ENCODE results near the gene RREB1.
A peak's percentile ranks its signal among the peaks of the same experiment; 100 is the strongest.

RREB1 gene

DNA sequence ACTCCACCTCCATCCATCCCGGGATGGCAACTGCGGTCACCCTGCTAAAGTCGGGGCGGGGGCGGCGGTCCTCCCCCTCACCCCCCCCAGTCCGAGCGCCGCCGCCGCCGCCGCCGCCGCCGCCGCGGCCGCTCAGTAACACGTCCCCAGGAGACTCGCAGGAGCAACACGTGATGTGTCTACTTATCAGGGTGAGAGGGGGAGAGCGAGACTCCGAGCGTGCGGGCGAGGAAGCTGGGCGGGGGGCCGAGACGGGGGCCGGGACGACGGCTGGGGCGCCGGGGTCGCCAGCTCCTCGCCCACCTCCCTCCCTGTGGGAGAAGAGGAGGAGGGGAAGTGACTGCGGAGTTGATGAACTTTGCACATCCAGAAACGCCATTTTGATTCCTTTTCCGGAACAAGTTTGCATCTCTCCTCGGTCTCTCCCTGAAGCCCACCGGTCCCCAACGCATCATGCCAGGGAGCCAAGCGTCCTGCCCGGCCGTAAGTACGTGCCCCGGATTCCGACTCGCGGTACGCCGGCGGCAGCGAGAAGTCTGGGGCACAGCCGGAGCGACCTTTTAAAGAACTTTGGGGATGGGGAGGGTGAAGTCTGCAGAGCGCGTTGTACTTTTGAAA is at the start of gene RREB1:
Gene RREB1, plus strand, starts transcription at position 384 of the 618 bp plus-strand sequence. CDS start 73,951 bp downstream, outside the sequence.
- peak; percentile 56 for DNase-seq

GRCh38 chr6:7058250-7058923 is 49.4 kb upstream of the RREB1 start:
- DNase-seq, result no peak

- DNase-seq, result no peak
Measured at GRCh38 chr6:7060769-7061516, 46.8 kb upstream of the RREB1 start.

DNA sequence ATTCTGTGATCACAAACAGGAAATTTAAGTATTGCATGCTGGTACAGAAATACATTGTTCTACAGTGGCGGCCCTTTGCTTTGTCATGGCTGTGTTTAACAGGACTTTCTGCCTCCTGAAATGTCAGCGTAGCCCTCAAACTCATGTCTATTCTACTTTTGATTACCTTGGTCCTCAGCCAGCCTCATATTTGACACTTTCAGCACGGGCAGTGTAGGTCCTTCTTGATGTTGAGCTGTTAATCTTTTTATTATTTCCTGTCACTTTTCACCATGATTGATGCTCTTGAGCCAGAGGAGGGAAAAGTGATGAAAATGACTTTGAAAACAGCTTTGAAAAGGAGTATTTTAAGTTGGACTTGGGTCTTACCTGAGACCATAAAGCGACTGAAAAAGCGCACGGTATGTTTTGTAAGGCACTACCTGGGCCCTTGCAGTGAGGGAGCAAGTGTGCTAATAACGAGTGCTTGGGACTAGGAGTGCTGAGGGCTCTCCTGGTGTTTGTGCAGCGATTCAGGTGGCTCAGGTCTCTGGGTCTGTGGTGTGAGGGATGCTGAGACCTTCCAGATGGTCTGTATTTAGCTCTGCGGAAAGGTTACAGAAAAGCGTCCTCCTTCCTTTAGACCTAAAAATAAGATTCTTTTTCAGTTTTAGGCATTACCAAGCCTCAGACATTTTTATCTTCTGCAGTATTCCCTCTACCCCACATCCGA is 45.2 kb upstream of the RREB1 start:
- no peak for DNase-seq

DNA sequence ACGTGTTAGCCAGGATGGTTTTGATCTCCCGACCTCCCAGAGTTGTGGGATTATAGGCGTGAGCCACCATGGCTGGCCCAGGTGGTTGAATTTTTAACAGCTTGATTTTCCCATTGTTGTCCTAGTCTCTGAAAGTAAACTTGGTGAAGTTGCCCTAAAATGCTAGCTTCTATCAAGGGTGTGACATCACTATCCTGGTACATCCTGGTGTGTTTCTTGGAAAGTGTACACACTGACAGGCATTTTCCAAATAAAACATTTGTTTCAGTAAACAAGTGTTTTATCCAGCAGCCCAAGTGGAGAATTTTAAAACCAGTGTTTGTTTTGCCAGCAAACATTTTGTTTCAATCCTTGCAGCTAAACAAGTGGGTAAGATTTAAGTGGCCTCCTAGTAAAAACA is 40.5 kb upstream of the RREB1 start:
- no peak for DNase-seq

GRCh38 chr6:7071405-7071804 is 36.4 kb upstream of the RREB1 start:
- no peak for DNase-seq

DNA sequence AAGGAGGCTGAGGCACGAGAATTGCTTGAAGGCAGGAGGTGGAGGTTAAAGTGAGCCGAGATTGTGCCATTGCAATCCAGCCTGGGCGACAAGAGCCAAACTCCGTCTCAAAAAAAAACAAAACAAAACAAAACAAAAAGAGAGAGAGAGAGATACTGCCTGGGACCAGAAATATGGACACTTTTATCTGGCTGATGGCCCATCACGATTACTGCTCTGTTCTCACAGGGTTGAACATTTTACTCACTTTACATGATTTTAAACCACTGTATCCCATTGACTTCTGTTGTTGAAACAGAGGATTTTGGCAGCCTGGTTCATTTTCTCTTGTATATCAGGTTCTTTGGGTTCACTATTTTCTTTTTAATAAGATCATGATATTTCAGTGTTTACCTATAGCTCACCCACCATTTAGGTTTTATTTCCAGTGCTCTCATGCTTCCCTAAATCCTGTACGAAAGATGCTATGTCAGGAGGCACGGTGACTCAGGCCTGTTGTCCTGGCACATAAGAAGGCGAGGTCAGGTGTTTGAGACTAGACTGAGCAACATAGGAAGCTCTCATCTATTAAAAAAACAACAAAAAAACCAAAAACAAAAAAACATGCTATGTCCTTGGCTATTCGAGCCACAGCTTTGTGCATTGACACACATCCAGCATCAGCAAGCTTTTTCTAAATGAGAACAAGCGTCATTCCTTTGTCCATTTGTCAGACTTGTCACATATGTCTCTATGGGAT is 34.5 kb upstream of the RREB1 start:
- no peak for DNase-seq

DNA sequence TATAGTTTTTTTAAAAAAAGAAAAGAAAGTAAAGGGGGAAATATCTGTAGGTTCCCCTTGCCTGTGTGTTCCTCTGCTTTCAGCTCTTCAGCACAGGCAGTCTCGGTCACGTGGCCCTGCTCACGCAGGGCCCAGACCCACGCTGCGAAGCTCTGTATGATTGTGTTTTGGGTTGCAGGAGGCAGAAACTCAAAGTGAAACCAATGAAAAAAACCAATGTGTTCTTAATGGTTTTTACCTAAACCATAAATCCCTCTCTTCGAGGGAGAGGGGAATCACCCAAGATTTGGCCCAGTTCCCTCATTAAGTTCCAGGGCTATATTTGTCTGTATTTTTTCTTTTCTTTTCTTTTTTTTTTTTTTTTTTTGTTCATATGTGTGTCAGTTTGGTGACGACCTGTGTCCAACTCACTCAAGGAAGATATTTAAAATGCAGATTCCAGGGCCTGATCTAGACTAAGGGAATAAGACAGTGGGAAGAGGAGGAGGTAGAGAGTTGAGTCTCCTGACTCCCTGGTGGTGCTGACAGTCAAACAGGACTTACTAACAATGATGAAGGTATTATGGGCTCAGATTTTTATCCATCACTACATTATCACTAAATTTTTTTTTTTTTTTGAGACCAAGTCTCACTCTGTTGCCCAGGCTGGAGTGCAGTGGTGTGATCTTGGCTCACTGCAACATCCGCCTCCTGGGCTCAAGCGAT is 33.8 kb upstream of the RREB1 start:
- peak; percentile 58 for DNase-seq

- DNase-seq, result no peak
Measured at GRCh38 chr6:7074870-7075269, 32.9 kb upstream of the RREB1 start.

- DNase-seq, result no peak
Measured at GRCh38 chr6:7075341-7076000, 32.3 kb upstream of the RREB1 start.

- DNase-seq, result no peak
Measured at GRCh38 chr6:7077856-7078255, 29.9 kb upstream of the RREB1 start.

- DNase-seq, result no peak
Measured at GRCh38 chr6:7078856-7079255, 28.9 kb upstream of the RREB1 start.

DNA sequence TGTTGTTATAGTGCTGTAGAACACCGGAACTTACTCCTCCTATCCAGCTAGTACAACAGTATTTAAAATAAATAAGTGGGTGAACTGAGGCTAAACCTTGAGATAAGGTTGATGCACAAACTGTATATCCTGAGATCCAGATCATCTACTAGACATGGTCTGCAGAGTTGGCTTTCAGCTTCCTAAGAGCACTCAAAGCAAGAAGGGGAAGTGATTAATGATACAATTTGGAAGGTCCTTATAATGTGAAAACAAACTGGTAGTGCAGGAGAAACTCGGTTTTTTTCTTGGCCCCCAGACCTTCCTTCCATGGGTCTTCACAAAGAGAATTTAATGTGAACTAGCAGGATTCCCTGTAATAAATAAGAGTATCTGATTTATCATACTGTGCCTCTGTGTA is 27.4 kb upstream of the RREB1 start:
- DNase-seq, result no peak

- no peak for DNase-seq
Measured at GRCh38 chr6:7085911-7086310, 21.9 kb upstream of the RREB1 start.

GRCh38 chr6:7086488-7086887 is 21.3 kb upstream of the RREB1 start:
- peak; percentile 37 for DNase-seq

DNA sequence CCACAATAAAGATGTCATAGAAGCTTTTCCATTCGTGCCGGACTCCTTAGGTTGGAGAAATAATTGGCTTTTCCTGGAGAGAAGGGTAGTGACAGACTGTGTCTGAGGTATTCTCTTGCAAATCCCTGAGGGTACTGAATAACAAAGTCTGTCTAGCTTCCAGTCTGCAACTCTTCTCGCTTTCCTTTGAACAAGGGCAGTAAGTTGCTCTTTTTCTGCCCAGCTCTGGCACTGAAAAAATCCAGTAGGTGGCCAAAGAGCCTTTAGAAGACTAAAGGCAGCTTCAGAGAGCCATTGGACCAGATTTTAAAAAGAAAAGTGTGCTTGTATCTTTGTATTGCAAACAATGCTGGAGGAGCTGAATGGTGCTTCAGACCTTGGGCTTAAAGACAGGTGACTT is 20.7 kb upstream of the RREB1 start:
- DNase-seq, result no peak

GRCh38 chr6:7087491-7087979 is 20.2 kb upstream of the RREB1 start:
- DNase-seq, result peak; percentile 11

DNA sequence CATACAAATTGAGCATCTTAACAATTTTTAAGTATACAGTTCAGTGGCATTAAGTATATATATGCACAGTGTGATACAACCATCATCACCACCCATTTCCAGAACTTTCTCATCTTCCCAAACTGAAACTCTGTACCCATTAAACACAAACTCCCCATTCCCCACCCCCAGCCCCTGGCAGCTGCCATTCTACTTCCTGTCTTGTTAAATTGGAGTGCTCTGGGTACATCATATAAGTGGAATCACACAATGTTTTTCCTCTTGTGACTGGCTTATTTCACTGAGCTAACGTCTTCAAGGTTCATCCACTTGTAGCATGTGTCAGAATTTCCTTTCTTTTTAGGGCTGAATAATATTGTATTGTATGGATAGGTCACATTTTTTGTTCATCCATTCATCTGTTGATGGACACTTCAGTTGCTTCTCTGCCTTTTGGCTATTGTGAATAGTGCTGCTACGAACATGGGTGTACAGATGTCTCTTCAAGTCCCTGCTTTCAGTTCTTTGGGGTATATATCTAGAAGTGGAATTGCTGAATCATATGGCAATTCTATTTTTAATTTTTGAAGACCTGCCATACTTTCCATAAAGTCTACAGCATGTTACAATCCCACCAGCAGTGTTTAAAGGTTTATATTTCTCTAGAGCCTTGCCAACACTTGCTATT is 19.6 kb upstream of the RREB1 start:
- DNase-seq, result no peak

DNA sequence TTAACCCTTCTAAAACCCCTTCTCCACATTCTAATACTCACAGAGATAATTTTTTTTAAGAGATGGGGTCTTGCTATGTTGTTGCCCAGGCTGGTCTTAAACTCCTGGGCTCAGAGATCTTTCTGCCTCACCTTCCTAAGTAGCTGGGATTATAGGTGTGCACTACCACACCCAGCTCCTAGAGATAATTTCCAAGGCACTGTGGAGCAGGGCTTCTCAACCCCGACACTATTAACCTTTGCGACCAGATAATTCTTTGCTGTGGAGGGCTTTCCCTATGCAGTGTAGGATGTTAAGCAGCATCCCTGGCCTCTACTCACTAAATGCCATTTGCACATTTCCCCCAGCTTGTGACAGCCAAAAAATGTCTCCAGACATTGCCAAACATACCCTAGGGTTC is 8.8 kb upstream of the RREB1 start:
- no peak for DNase-seq

GRCh38 chr6:7100072-7100752 is 7.5 kb upstream of the RREB1 start:
- DNase-seq, result no peak
